HG03469 (cell line): Measurements from ENCODE around the gene COA1.
"Not testable (repeated sequence)": the region's sequence is repeated elsewhere in the genome, so short reads cannot be mapped to it uniquely, and the experiment has no call there.

ENCODE experiments used
- ATAC-seq: cut with Tn5 transposase; IDR thresholded peaks from one replicate; pipeline ENCODE4 v1.9.1; 2021; ENCODE audit warnings: mild to moderate bottlenecking, moderate library complexity, moderate number of reproducible peaks; ENCODE audit not compliant: unreplicated experiment

COA1 gene

GRCh38 chr7:43731494-43731893, 2.2 kb upstream of the COA1 start:
- not testable (repeated sequence) for ATAC-seq

- ATAC-seq: no peak
Observed at GRCh38 chr7:43729924-43730248, 563 bp upstream of the COA1 start.

GRCh38 chr7:43727494-43727893, 1.8 kb downstream of the COA1 start:
- ATAC-seq: no peak

- ATAC-seq: no peak
Observed at GRCh38 chr7:43727003-43727402, 2.3 kb downstream of the COA1 start.

GRCh38 chr7:43726466-43726865, 2.9 kb downstream of the COA1 start:
- ATAC-seq: no peak

- ATAC-seq: no peak
Observed at GRCh38 chr7:43725251-43725650, 4.1 kb downstream of the COA1 start.

GRCh38 chr7:43723007-43723341, 6.3 kb downstream of the COA1 start:
- ATAC-seq: no peak

GRCh38 chr7:43721193-43721806, 8.0 kb downstream of the COA1 start:
- ATAC-seq: no peak

- no peak for ATAC-seq
Observed at GRCh38 chr7:43716598-43716997, 12.7 kb downstream of the COA1 start.

GRCh38 chr7:43715966-43716365, 13.4 kb downstream of the COA1 start:
- not testable (repeated sequence) for ATAC-seq

- ATAC-seq: no peak
Observed at GRCh38 chr7:43711503-43711902, 17.8 kb downstream of the COA1 start.

- not testable (repeated sequence) for ATAC-seq
Observed at GRCh38 chr7:43708055-43708454, 21.3 kb downstream of the COA1 start.

GRCh38 chr7:43703573-43703972, 25.8 kb downstream of the COA1 start:
- no peak for ATAC-seq

GRCh38 chr7:43702974-43703373, 26.3 kb downstream of the COA1 start:
- no peak for ATAC-seq

GRCh38 chr7:43701929-43702328, 27.4 kb downstream of the COA1 start:
- no peak for ATAC-seq

- no peak for ATAC-seq
Observed at GRCh38 chr7:43701500-43701854, 27.8 kb downstream of the COA1 start.

- no peak for ATAC-seq
Observed at GRCh38 chr7:43700646-43701499, 28.4 kb downstream of the COA1 start.

- ATAC-seq: no peak
Observed at GRCh38 chr7:43700059-43700501, 29.2 kb downstream of the COA1 start.

- no peak for ATAC-seq
Observed at GRCh38 chr7:43698460-43699255, 30.7 kb downstream of the COA1 start.

GRCh38 chr7:43697690-43698089, 31.6 kb downstream of the COA1 start:
- ATAC-seq: no peak

- no peak for ATAC-seq
Observed at GRCh38 chr7:43695365-43695764, 34.0 kb downstream of the COA1 start.

GRCh38 chr7:43694399-43694748, 34.9 kb downstream of the COA1 start:
- ATAC-seq: no peak
